ENCODE data around the gene KRT40. TPM values are rescaled to one million over a fixed set of nuclear protein-coding genes. Genes with fewer than 3 reads are reported as not detected.

Gene KRT40
- total RNA-seq = 0.16 TPM in 1 of 3 replicates, not detected in the others

DNA sequence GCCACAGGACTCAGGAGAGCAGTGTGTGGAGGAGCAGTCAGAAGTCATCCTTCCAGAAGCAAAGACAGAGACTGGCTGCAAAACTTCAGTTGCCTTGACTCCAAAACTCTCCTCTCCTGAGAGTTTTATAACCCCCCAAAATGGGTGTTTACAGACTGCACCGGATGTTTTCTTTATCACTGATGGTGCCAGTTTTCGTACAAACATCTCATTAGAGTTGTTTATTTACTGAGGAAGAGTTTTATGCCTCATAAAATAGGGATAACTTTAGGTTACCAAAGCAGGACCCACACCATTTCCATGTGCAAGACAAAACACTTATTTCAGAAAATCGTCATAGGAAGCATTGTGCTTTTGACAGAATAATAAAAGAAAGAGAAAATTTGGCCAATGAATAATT, at the start of gene KRT40:
TSS of gene KRT40 (minus strand) at position 101 of the 400 bp plus-strand sequence. CDS start at position 48, 53 bp downstream.
- H3K36me3 Mint-ChIP-seq = no peaks in the 10 kb centered on the region
- no peak within 1 kb of the TSS for H3K4me3 Mint-ChIP-seq
- H3K4me1 Mint-ChIP-seq = peaks cover 24% of the 10 kb centered on the region
- H3K9me3 Mint-ChIP-seq = no peaks in the 10 kb centered on the region
- no peak for DNase-seq (ENCODE audit: low spot score in 2 of 2, unreplicated experiment in 2 of 2)
- no peak within 1 kb of the TSS for H3K27ac Mint-ChIP-seq
- TF ChIP-seq, protein P1, sequence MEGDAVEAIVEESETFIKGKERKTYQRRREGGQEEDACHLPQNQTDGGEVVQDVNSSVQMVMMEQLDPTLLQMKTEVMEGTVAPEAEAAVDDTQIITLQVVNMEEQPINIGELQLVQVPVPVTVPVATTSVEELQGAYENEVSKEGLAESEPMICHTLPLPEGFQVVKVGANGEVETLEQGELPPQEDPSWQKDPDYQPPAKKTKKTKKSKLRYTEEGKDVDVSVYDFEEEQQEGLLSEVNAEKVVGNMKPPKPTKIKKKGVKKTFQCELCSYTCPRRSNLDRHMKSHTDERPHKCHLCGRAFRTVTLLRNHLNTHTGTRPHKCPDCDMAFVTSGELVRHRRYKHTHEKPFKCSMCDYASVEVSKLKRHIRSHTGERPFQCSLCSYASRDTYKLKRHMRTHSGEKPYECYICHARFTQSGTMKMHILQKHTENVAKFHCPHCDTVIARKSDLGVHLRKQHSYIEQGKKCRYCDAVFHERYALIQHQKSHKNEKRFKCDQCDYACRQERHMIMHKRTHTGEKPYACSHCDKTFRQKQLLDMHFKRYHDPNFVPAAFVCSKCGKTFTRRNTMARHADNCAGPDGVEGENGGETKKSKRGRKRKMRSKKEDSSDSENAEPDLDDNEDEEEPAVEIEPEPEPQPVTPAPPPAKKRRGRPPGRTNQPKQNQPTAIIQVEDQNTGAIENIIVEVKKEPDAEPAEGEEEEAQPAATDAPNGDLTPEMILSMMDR (IDR thresholded peaks at IDR 0.05; ENCODE audit: unreplicated experiment) = no peak
- no peaks in the 10 kb centered on the region for H3K27me3 Mint-ChIP-seq (ENCODE audit: low read depth)

GRCh38 chr17:41029633-41030245, 45.6 kb upstream of the KRT40 start, which contains the start of gene KRTAP1-4:
KRTAP1-4 (minus strand) TSS chr17:41030195; CDS start chr17:41030078, 117 bp downstream.
- H3K9me3 Mint-ChIP-seq = no peaks in the 10 kb centered on the region
- no peaks in the 10 kb centered on the region for H3K27me3 Mint-ChIP-seq (ENCODE audit: low read depth)
- TF ChIP-seq, protein P1 (IDR thresholded peaks at IDR 0.05; ENCODE audit: unreplicated experiment) = no peak

GRCh38 chr17:41026715-41027471, 42.8 kb upstream of the KRT40 start, which contains the start of gene KRTAP1-5:
KRTAP1-5 (minus strand) TSS chr17:41027208; CDS start chr17:41027155, 53 bp downstream.
- TF ChIP-seq, protein P1 (IDR thresholded peaks at IDR 0.05; ENCODE audit: unreplicated experiment) = no peak
- DNase-seq (ENCODE audit: low spot score in 2 of 2, unreplicated experiment in 2 of 2) = no peak

More at GRCh38 chr17:41029633-41030245, 45.6 kb upstream of the KRT40 start, which contains the start of gene KRTAP1-4:
- H3K27ac Mint-ChIP-seq = no peak within 1 kb of the TSS
- H3K4me3 Mint-ChIP-seq = no peak within 1 kb of the TSS
- no peak for DNase-seq (ENCODE audit: low spot score in 2 of 2, unreplicated experiment in 2 of 2)
- H3K4me1 Mint-ChIP-seq = no peaks in the 10 kb centered on the region
- no peaks in the 10 kb centered on the region for H3K36me3 Mint-ChIP-seq

DNA sequence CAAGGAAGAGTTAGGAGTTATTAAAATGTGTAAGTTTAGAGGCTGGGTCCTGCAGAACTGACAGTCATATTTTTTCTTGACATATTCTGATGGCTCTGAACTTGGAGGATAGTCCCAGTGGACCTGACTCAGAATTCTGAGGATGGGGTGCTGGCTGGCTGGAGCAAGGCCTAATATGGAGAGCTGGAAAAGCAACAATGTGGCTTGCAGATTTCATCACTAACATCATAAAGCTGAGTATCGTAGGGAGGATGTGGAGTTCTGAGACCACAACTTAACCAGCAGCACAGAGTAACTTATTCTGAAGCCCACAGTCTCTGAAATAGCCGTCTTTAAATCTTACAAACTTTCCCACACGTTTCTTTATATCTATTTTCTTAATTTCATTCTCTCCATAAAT, 40.6 kb upstream of the KRT40 start:
- Mint-ChIP-seq H3K4me3 (no peak overlapping the region), H3K4me1 (no peaks in the 10 kb centered on the region), H3K36me3 (no peaks in the 10 kb centered on the region), H3K27ac (no peak overlapping the region), H3K9me3 (peaks cover 22% of the 10 kb centered on the region), H3K27me3 (ENCODE audit: low read depth) (no peaks in the 10 kb centered on the region)
- TF ChIP-seq, protein P1 (IDR thresholded peaks at IDR 0.05; ENCODE audit: unreplicated experiment) = no peak
- DNase-seq (ENCODE audit: low spot score in 2 of 2, unreplicated experiment in 2 of 2) = no peak

More at GRCh38 chr17:41026715-41027471, 42.8 kb upstream of the KRT40 start, which contains the start of gene KRTAP1-5:
- Mint-ChIP-seq H3K4me3 (no peak within 1 kb of the TSS), H3K27me3 (ENCODE audit: low read depth) (no peaks in the 10 kb centered on the region), H3K27ac (no peak within 1 kb of the TSS), H3K4me1 (no peaks in the 10 kb centered on the region), H3K36me3 (no peaks in the 10 kb centered on the region), H3K9me3 (peaks cover 15% of the 10 kb centered on the region)

- peaks cover 6% of the 10 kb centered on the region for H3K4me1 Mint-ChIP-seq
- TF ChIP-seq, protein P1 (IDR thresholded peaks at IDR 0.05; ENCODE audit: unreplicated experiment) = no peak
- peaks cover 28% of the 10 kb centered on the region for H3K9me3 Mint-ChIP-seq
- no peak for DNase-seq (ENCODE audit: low spot score in 2 of 2, unreplicated experiment in 2 of 2)
- H3K4me3 Mint-ChIP-seq = no peak overlapping the region
- H3K36me3 Mint-ChIP-seq = no peaks in the 10 kb centered on the region
- H3K27me3 Mint-ChIP-seq (ENCODE audit: low read depth) = no peaks in the 10 kb centered on the region
- H3K27ac Mint-ChIP-seq = no peak overlapping the region
These were observed 36.2 kb upstream of the KRT40 start for GRCh38 chr17:41020336-41020735.

Data from mesothelial cell of epicardium (in vitro differentiated cells).